GM19043 (cell line): Measurements from ENCODE around the gene SPNS3.

Source experiments
- ATAC-seq: cut with Tn5 transposase; IDR thresholded peaks from one replicate; pipeline ENCODE4 v1.9.1; 2021; ENCODE audit warnings: low read depth; ENCODE audit not compliant: unreplicated experiment

SPNS3 gene

DNA sequence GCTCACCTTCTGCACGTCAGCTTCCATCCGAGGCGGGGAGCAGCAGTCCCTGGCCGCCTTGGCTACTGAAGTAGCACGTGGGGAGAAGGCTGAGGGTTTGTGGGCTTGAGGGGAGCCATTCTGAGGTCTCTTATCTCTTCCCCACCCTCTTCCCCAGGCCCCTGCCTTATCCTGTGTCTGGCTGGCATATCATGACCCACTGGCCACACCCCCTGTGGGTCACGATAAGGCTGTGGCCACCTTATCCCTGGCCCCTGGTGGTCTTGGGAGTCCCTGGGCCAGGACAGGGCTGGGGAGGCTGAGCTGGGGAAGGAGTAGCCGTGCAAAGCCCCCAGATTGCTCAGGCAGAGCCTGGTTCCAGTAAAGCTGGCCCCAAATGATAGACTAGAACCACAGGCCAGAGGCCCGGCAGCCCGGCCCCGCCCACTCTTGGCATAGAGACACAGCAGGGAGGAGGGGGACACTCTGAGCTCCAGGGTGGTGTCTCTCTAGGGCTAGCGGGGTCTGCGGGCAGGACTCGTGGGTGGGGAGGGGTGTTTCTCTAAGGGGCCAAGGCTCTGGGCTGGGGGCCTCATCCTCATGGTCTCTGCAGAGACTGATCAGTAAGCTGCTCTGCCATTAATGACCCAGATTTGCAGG, 72.6 kb downstream of the SPNS3 start:
- no peak for ATAC-seq

GRCh38 chr17:4506892-4507291, 73.2 kb downstream of the SPNS3 start:
- ATAC-seq: no peak

GRCh38 chr17:4507361-4508111, 73.8 kb downstream of the SPNS3 start:
- ATAC-seq: no peak

DNA sequence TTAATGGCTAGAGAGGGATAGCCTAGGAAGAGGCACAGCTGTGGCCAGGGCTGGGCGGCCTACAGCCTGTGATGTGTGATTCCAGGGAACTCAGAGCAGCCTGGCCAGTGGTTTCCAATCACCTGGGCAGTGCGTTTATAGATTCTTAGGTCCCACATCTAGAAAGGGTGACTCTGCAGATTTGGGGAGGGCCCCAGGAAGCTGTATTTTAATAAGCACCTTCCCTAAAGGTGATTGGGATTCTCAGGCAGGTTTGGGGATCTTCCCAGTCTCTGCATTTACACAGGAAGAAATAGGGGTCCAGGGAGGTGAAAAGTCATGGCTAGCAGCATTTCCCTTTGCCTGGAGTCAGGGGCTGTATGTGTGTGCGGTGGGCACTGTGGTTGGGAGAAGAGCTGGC, 74.5 kb downstream of the SPNS3 start:
- no peak for ATAC-seq

DNA sequence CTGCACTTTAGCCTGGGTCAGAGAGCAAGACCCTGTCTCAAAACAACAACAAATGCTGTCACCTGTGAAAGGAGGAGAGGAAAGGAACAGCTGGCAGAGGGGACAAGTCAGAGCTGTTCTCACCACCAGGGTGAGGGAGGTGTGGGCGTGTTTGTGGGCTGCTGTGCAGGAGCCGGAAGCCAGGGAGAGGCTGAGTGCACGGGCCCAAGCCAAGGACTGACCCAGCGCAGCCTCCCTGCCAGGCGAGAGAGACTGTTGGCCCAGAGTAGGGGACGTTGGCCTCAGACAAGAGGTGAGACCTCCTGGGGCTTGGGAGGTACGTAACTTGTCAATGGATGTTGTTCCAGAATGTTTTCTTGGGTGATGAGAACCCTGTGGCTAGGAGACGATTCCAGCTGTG, 75.7 kb downstream of the SPNS3 start:
- ATAC-seq: no peak

- ATAC-seq: no peak
These were observed 76.3 kb downstream of the SPNS3 start for GRCh38 chr17:4509923-4510617.

- no peak for ATAC-seq
These were observed 76.8 kb downstream of the SPNS3 start for GRCh38 chr17:4510618-4510941.

GRCh38 chr17:4511199-4511932, 77.6 kb downstream of the SPNS3 start:
- no peak for ATAC-seq

DNA sequence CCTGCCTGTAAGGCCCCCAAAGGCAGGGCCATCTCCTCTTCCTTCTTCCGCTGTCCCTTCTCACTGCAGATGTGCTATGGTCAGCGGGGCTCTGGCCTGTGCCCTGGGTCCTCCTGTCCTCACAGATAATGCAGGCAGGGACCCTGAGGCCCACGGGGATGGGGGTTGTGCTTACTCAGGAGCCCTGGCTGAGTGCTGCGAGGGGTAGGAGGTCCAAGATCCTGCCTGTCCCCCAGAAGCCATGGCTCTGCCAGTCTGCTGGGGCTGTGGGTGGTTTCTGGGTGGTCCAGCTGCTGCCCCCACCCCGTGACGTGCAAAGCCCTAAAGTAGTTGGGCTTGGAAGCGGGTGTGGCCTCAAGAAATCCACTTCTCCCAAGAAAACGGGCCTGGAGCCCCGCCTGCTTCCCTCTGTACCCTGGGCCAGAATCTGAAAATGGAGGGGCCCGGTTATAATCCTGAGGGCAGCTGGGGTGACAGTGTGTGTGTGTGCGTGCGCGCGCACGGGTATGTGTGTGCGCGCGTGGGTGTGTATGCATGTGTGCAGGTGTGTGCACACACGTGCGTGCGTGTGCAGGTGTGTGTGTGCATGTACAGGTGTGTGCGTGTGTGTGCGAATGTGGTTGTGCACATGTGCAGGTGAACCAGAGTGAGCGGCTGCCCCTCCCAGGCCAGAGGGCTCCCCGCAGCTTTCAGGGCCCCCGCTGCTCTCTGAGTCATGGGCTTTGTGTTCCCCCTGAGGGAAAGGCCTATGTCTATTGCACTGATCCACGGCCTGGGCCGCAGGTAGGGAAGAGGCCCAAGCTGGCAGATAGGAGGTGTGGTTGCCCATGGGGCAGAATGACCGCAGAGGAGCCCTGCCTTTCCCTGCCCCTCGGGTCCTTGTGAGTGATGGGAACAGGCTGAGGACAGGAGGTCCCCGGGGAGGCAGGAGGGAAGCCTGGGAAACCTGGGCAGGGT, 78.7 kb downstream of the SPNS3 start:
- no peak for ATAC-seq

DNA sequence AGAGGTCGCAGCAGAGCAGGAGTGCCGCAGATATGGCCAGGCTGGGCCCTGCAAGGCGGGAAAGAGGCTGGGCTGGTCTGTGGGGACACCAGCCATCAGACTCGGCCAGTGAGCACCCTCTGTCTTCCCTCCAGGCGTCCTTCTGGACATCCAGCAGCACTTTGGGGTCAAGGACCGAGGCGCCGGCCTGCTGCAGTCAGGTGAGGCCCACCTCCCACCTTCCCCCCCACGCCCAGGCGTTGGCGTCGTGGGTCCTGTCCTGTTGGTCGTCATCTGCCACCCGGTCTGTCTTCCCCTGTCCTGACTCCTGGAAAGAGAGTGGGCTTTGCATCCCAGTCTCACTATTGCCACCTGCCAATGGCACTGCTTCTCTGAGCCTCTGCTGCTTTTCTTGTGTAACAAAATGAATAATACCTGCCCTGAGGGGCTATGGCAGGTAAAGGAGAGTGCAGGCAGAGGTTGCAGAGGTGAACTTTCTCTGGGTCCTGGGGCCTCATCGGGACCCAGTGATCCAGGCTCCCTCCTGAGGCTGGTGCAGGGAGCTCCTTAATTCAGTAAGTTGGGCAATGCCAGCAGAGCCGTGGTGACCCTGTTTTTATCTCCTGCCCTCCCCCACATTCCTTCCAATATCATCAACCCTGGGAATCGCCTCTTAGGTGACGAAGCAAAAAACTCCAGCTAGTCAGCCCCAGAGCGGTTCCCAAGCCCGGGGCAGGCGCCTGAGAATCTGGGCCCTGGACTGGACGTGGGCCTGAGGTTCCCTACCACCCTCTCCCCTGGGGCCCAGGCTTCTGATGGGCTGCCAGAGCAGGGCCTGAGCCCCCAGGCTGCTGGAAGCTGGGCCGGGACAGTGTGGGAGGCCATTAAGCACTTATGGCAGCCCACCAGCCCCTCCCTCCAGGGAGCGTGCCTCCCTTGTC, 79.6 kb downstream of the SPNS3 start:
- ATAC-seq: no peak

- ATAC-seq: no peak
These were observed 80.5 kb downstream of the SPNS3 start for GRCh38 chr17:4514206-4514605.

DNA sequence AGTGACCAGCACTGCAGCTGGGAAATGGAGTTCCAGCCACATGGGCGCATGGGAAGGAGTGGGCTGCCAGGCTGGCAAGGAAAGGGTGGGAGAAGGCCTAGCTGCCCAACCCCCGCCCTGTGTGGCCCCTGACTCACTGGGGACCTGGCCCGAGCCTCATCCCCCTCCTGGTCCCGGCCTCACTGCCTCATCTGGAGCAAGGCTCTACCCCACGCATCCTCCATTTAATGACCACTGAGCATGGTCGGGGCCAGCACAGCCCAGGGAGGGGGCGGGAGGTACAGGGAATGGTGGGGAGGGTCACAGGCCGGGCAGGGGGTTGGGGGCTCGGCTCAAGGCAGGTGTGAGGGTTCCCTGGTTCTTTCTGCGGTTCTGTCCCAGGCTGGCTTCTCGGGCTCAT, 81.0 kb downstream of the SPNS3 start:
- no peak for ATAC-seq

GRCh38 chr17:4515501-4515900, 81.8 kb downstream of the SPNS3 start:
- ATAC-seq: no peak

- ATAC-seq: no peak
These were observed 83.0 kb downstream of the SPNS3 start for GRCh38 chr17:4516735-4517134.

- ATAC-seq: no peak
These were observed 85.2 kb downstream of the SPNS3 start for GRCh38 chr17:4518901-4519300.

- no peak for ATAC-seq
These were observed 85.6 kb downstream of the SPNS3 start for GRCh38 chr17:4519361-4519788.

DNA sequence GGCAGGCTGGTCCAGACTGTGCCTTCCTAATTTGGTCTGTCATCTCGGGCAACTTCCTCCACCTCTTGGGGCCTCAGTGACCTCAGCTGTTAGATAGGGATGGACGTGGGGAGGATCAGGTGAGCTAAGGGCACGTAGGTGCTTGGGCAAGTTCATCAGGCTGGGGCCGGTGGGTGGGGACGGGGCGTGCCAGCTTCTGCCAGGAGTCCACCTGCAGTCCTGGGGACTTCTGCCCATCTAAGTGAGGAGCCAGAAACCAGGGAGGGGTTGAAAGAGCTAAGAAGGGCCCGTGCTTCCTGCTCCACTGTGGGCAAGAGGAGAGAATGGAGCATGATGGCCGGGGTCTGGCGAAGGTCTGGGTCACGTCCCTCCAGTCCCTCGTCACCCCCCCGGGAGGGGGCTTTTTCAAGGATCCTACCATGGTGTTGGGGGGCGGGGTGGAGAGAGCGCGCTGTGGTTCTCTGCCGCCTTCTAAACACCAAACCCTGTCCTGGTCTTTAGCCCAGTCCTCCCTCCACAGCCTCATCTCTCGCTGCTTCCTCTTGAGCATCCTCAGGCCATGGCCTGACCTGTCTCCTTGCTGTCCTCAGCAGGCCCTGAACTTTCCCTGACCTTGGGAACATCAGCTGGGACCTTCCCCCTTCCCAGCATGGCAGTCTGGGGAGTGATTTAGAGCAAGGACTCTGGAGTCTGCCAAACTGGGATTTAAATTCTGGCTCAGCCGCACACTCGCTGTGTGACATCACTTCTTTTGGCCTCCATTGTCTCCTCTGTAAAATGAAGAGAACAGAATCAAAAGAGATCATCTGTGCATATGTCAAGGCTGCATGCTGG, 86.5 kb downstream of the SPNS3 start:
- no peak for ATAC-seq

DNA sequence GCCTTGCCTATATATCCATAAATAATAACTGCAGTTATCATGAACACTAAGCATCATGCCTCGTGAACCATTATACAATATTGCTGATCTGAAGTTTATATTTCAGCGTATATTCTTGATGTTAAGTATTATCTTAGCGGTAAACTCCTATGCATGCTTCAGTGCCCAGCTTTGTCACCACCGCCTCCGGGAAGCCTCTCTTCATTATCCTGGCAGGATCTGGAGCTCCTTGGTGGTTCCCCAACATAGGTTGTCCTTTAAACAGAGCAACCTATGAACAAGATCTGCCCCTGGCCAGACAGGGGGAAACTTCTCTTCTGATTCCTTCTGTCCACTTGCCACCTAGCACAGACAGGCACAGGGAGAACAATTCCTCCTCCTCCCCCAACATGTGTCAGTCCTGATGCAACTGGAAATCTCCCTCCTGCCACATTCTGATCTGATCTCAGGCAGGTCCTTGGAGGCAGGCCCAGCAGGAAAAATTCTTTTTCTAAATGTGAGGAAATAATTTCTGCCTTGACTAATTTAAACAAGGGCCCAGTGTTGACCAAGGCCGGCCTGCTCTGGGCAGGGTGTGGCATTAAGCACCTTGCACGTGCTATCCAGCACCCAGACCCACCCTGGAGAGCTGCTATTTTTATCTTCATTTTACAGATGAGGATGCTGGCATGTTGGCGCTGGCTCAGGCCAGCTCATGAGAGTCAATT, 87.3 kb downstream of the SPNS3 start:
- ATAC-seq: no peak
